Glutamatergic neuron (in vitro differentiated cells): ENCODE measurements around the gene FAM167B. TPM values are rescaled to one million over a fixed set of nuclear protein-coding genes. Genes with fewer than 3 reads are reported as not detected.
A peak's percentile ranks its signal among the peaks of the same experiment; 100 is the strongest.

Experiments used
- DNase-seq: peaks from one replicate; pipeline ENCODE4 v3.0.0; 2022
- H3K27ac Mint-ChIP-seq: one replicate; pipeline ENCODE4 v1.8.0; 2020; ENCODE audit warnings: mild to moderate bottlenecking, mixed read lengths, inconsistent platforms; ENCODE audit not compliant: unreplicated experiment
- H3K27me3 Mint-ChIP-seq: one replicate; pipeline ENCODE4 v1.8.0; 2020; ENCODE audit warnings: mild to moderate bottlenecking, moderate library complexity, mixed read lengths, inconsistent platforms; ENCODE audit not compliant: unreplicated experiment
- H3K36me3 Mint-ChIP-seq: one replicate; pipeline ENCODE4 v1.8.0; 2020; ENCODE audit warnings: mild to moderate bottlenecking, mixed read lengths, inconsistent platforms; ENCODE audit not compliant: unreplicated experiment
- H3K4me1 Mint-ChIP-seq: one replicate; pipeline ENCODE4 v1.8.0; 2020; ENCODE audit warnings: mild to moderate bottlenecking, low read depth, mixed read lengths, inconsistent platforms; ENCODE audit not compliant: unreplicated experiment
- H3K4me3 Mint-ChIP-seq: one replicate; pipeline ENCODE4 v1.8.0; 2020; ENCODE audit warnings: mild to moderate bottlenecking, mixed read lengths, inconsistent platforms; ENCODE audit not compliant: unreplicated experiment
- H3K9me3 Mint-ChIP-seq: one replicate; pipeline ENCODE4 v1.8.0; 2020; ENCODE audit warnings: mild to moderate bottlenecking, moderate library complexity, mixed read lengths, inconsistent platforms; ENCODE audit not compliant: unreplicated experiment
- total RNA-seq: library from RNA; stranded (reverse); fragmentation: NEBNext Ultra II Directional; extraction: Animal tissue kit (Norgen Biotek cat#: 25700); gene quantifications from one replicate; pipeline ENCODE4 v1.2.1, GENCODE V29; 2021; ENCODE audit not compliant: unreplicated experiment
- TF ChIP-seq, protein P1 (sequence below): fragments of 200-600 bp; sonication (generic); IDR thresholded peaks from one replicate; pipeline ENCODE4 v1.5.0; 2021; ENCODE audit not compliant: partially characterized antibody, unreplicated experiment

The FAM167B gene
- total RNA-seq, 1 donor from 2014 or later: 2.5 TPM

DNA sequence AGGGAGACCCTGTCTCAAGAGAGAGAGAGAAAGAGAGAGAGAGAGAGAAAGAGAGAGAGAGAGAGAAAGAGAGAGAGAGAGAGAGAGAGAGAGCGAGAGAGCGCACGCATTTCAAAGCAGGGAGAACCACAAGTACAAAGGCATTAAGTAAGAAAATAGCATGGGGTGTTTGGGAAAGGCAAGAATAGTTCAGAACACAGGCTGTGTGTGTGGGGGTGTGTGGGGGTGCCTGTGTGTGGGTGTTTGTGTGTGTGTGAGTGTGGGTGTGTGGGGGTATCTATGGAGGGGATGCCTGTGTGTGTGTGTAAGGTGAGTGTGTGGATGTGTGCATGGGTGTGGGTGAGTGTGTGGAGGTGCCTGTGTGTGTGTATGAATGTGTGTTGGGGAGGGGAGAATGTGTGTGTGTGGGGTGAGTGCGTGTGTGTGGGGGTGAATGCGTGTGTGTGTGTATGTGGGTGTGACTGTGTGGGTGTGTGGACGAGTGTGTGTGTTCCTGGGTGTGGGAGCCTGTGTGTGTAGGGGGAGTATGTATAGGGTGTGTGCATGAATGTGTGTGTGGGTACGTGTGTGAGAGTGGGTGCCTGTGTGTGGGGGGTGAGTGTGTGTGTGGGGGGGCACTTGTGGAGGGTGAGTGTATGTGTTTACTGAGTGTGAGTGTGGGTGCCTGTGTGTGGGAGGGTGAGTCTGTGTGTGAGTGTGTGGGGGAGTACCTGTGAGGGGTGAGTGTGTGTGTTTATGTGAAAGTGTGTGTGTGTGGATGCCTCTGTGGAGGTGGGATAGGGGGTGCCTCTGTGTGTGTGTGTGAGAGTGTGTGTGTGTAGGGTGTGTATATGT is 25.8 kb downstream of the FAM167B start:
- Mint-ChIP-seq H3K36me3 (peaks cover 4% of the 10 kb centered on the region), H3K9me3 (peaks cover 2% of the 10 kb centered on the region), H3K27me3 (peaks cover 3% of the 10 kb centered on the region), H3K4me1 (no peaks in the 10 kb centered on the region), H3K4me3 (no peak overlapping the region), H3K27ac (no peak overlapping the region)
- TF ChIP-seq, protein P1, sequence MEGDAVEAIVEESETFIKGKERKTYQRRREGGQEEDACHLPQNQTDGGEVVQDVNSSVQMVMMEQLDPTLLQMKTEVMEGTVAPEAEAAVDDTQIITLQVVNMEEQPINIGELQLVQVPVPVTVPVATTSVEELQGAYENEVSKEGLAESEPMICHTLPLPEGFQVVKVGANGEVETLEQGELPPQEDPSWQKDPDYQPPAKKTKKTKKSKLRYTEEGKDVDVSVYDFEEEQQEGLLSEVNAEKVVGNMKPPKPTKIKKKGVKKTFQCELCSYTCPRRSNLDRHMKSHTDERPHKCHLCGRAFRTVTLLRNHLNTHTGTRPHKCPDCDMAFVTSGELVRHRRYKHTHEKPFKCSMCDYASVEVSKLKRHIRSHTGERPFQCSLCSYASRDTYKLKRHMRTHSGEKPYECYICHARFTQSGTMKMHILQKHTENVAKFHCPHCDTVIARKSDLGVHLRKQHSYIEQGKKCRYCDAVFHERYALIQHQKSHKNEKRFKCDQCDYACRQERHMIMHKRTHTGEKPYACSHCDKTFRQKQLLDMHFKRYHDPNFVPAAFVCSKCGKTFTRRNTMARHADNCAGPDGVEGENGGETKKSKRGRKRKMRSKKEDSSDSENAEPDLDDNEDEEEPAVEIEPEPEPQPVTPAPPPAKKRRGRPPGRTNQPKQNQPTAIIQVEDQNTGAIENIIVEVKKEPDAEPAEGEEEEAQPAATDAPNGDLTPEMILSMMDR: no peak
- DNase-seq: no peak

DNA sequence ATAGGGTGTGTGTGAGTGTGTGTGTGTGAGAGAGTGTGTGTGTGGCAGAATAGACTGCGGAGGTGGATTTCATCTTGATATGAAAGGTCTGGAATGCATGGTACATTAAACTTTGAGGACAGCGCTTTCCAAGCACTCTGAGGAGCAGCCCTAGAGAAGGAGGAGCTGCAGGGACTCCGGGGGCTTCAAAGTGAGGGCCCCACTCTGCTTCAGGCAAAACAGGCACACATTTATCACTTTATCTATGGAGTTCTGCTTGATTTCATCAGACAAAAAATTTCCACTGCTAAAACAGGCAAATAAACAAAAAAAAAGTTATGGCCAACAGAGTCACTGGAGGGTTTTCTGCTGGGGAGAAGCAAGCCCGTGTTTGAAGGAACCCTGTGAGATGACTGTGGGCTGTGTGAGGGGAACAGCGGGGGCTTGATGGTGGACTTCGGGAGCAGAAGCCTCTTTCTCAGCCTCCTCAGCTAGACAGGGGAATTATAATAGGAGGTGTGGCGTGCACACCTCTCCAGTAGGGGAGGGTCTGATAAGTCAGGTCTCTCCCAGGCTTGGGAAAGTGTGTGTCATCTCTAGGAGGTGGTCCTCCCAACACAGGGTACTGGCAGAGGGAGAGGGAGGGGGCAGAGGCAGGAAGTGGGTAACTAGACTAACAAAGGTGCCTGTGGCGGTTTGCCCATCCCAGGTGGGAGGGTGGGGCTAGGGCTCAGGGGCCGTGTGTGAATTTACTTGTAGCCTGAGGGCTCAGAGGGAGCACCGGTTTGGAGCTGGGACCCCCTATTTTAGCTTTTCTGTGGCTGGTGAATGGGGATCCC is 26.6 kb downstream of the FAM167B start:
- Mint-ChIP-seq H3K4me3 (no peak overlapping the region), H3K9me3 (peaks cover 2% of the 10 kb centered on the region), H3K27ac (no peak overlapping the region), H3K36me3 (peaks cover 4% of the 10 kb centered on the region), H3K4me1 (no peaks in the 10 kb centered on the region), H3K27me3 (peaks cover 3% of the 10 kb centered on the region)
- TF ChIP-seq, protein P1: no peak
- DNase-seq: no peak

DNA sequence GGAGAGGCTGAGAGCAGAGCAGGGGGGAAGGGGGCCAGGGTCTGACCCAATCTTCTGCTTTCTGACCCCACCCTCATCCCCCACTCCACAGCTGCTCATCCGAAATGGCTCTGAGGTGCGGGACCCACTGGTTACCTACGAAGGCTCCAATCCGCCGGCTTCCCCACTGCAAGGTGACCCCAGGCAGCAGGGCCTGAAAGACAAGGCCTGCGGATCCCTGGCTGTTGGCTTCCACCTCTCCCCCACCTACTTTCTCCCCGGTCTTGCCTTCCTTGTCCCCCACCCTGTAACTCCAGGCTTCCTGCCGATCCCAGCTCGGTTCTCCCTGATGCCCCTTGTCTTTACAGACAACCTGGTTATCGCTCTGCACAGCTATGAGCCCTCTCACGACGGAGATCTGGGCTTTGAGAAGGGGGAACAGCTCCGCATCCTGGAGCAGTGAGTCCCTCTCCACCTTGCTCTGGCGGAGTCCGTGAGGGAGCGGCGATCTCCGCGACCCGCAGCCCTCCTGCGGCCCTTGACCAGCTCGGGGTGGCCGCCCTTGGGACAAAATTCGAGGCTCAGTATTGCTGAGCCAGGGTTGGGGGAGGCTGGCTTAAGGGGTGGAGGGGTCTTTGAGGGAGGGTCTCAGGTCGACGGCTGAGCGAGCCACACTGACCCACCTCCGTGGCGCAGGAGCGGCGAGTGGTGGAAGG is 27.8 kb downstream of the FAM167B start:
- TF ChIP-seq, protein P1: no peak
- peaks cover 3% of the 10 kb centered on the region for H3K27me3 Mint-ChIP-seq
- no peaks in the 10 kb centered on the region for H3K4me1 Mint-ChIP-seq
- no peak for DNase-seq
- H3K36me3 Mint-ChIP-seq: peaks cover 12% of the 10 kb centered on the region
- no peak overlapping the region for H3K4me3 Mint-ChIP-seq
- peaks cover 2% of the 10 kb centered on the region for H3K9me3 Mint-ChIP-seq
- no peak overlapping the region for H3K27ac Mint-ChIP-seq

DNA sequence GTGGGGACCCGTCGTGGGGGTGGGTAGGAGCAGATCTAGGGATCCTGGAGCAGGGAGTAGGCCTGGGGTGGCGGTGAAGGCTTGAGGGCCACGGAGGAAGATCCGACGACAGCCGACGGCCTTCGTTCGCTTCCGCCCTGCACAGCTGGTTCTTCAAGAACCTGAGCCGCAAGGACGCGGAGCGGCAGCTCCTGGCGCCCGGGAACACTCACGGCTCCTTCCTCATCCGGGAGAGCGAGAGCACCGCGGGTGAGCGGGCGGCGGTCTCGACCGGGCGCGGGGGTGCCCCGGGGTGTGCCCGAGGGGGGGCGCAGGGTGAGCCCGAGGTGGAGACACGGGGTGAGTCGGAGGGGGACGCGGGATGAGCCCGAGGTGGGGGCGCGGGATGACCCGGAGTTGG is 28.4 kb downstream of the FAM167B start:
- TF ChIP-seq, protein P1: no peak
- Mint-ChIP-seq H3K36me3 (peaks cover 12% of the 10 kb centered on the region), H3K9me3 (peaks cover 2% of the 10 kb centered on the region), H3K27ac (no peak overlapping the region), H3K27me3 (peaks cover 3% of the 10 kb centered on the region), H3K4me3 (no peak overlapping the region), H3K4me1 (no peaks in the 10 kb centered on the region)
- DNase-seq: peak; percentile 29
